ENCODE measurements around the gene CDC42EP2. TPM values are rescaled to one million over a fixed set of nuclear protein-coding genes. Genes with fewer than 3 reads are reported as not detected.

Gene CDC42EP2
- total and polyA plus RNA-seq, 10 of the 15 experiments (the other 5 are each of a cell fraction or from before 2014, with no cell fraction given) = 0.03 to 1.2 (median 0.09) TPM; not detected in 3

DNA sequence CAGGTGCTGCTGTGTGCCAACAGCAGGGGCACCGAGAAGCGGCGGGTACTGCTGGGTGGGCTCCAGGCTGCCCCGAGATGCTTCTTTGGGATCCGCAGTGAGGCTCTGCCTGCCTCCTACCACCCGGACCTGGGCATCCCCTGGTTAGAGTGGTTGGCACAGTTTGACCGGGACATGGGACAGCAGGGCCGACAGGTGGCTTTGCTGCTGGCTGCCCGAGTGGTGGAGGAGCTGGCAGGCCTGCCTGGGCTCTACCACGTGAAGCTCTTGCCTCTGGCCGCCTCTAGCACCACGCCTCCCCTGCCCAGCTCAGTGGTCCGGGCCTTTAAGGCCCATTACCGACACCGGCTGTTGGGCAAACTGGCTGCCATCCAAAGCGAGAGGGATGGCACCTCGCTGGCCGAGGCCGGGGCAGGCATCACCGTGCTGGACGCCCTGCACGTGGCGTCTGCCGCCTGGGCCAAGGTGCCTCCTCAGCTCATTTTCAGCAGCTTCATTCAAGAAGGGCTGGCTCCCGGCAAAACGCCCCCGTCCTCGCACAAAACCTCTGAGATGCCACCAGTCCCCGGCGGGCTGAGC is 41.8 kb downstream of the CDC42EP2 start (continued):
- TF ChIP-seq, protein P1, sequence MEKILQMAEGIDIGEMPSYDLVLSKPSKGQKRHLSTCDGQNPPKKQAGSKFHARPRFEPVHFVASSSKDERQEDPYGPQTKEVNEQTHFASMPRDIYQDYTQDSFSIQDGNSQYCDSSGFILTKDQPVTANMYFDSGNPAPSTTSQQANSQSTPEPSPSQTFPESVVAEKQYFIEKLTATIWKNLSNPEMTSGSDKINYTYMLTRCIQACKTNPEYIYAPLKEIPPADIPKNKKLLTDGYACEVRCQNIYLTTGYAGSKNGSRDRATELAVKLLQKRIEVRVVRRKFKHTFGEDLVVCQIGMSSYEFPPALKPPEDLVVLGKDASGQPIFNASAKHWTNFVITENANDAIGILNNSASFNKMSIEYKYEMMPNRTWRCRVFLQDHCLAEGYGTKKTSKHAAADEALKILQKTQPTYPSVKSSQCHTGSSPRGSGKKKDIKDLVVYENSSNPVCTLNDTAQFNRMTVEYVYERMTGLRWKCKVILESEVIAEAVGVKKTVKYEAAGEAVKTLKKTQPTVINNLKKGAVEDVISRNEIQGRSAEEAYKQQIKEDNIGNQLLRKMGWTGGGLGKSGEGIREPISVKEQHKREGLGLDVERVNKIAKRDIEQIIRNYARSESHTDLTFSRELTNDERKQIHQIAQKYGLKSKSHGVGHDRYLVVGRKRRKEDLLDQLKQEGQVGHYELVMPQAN (conservative IDR thresholded peaks at IDR 0.05) = no peak
- TF ChIP-seq CHD2 (IDR thresholded peaks at IDR 0.05; ENCODE audit: borderline replicate concordance, low read depth, low read length) (no peak), MTA3 (IDR thresholded peaks at IDR 0.05; ENCODE audit: borderline replicate concordance, low read length) (no peak), EP300 (IDR thresholded peaks at IDR 0.05; ENCODE audit: borderline replicate concordance in 1 of 2, control insufficient read depth in 1 of 2, low read depth in 2 of 2, low read length in 2 of 2) (no peak), MEF2A (IDR thresholded peaks at IDR 0.05; ENCODE audit: insufficient read depth, low read depth, low read length) (no peak)

- no peak overlapping the region for H3K4me2 ChIP-seq (ENCODE audit: control insufficient read depth, insufficient read depth)
Observed at GRCh38 chr11:65357856-65358356, 43.2 kb downstream of the CDC42EP2 start.

More at GRCh38 chr11:65357856-65358356, 43.2 kb downstream of the CDC42EP2 start:
- no peak for FAIRE-seq
- Histone ChIP-seq H3K9me3 (replicated peaks; ENCODE audit: control insufficient read depth, insufficient read depth, low read length) (no peaks in the 10 kb centered on the region), H3K4me3 (no peak overlapping the region), H3K27me3 (replicated peaks in 1 of 2; ENCODE audit: control insufficient read depth in 2 of 2, insufficient read depth in 2 of 2, low read length in 1 of 2) (0 out of 4 replicates have a peak, but pooled peaks cover 0 to 3% of the 10 kb centered on the region in 2 experiments), H4K20me1 (ENCODE audit: control insufficient read depth, insufficient read depth) (no peaks in the 10 kb centered on the region), H3K27ac (ENCODE audit: control insufficient read depth, insufficient read depth) (no peak overlapping the region), H3K9ac (ENCODE audit: control insufficient read depth, insufficient read depth, low read length) (no peak overlapping the region), H3K36me3 (ENCODE audit: control insufficient read depth in 2 of 2, insufficient read depth in 2 of 2, low read length in 1 of 2) (no peaks in the 10 kb centered on the region; a peak in 1 of 4 replicates), H2AFZ (ENCODE audit: control insufficient read depth, low read depth, low read length) (no peak overlapping the region), H3K4me1 (ENCODE audit: control insufficient read depth, insufficient read depth, low read length) (peaks cover 15% of the 10 kb centered on the region), H3K79me2 (ENCODE audit: control insufficient read depth, insufficient read depth, low read length) (no peaks in the 10 kb centered on the region)
- ATAC-seq = no peak
- DNase-seq (ENCODE audit: low read depth, low spot score) = no peak
- POLR2A ChIA-PET = interaction anchor here (0.5 to 2.0 kb wide), 3 partner anchors 24 to 27 kb away, joined by 3 to 7 read pairs (median 3); partner anchors contain the start of gene DPF2
- BruUV-seq (replicated peaks) = no TSS peak
- SMC1A ChIA-PET (ENCODE audit: uncharacterized antibody, unreplicated experiment) = interaction anchor here (0.6 to 1.3 kb wide), 3 partner anchors 14 to 60 kb away, joined by 3 read pairs; no protein-coding TSS in a partner anchor
- WGBS (ENCODE audit: insufficient coverage, insufficient replicate concordance, low lambda C conversion rate, missing lambda C conversion rate) = 63% methylated on average over 8 of the region's 8 CpGs
- no peak for TF ChIP-seq ESRRA (IDR thresholded peaks at IDR 0.05; ENCODE audit: low read length)
- intact Hi-C loops (cut with micrococcal nuclease; ENCODE audit: unreplicated experiment) = no loop called here
- in situ Hi-C loops (cut with MboI) = no loop called here
- CTCF ChIA-PET = interaction anchor here (1.3 to 1.7 kb wide), 2 partner anchors 27 to 83 kb away, joined by 3 read pairs; no protein-coding TSS in a partner anchor
- RAD21 ChIA-PET (ENCODE audit: unreplicated experiment) = interaction anchor here (1.1 to 1.3 kb wide), 3 partner anchors 24 to 83 kb away, joined by 3 to 6 read pairs (median 4); partner anchors contain the start of gene DPF2

Data from GM12878 (cell line).